Inflammatory macrophage treated with lipopolysaccharide for 4 hours (primary cell): ENCODE results near the gene DIPK1B.

Experiments
- DNase-seq: peaks from one replicate; pipeline ENCODE4 v3.0.0-alpha.2; 2020

Gene DIPK1B

GRCh38 chr9:136721339-136722092 lies 9.1 kb downstream of the DIPK1B start:
- DNase-seq = no peak

- no peak for DNase-seq
These were observed 10.0 kb downstream of the DIPK1B start for GRCh38 chr9:136722093-136722968.

GRCh38 chr9:136722969-136723356 lies 10.6 kb downstream of the DIPK1B start:
- DNase-seq = no peak

- no peak for DNase-seq
These were observed 11.1 kb downstream of the DIPK1B start for GRCh38 chr9:136723362-136723976.

GRCh38 chr9:136723989-136724388 lies 11.6 kb downstream of the DIPK1B start:
- DNase-seq = no peak

- no peak for DNase-seq
These were observed 12.4 kb downstream of the DIPK1B start for GRCh38 chr9:136724772-136725171.

GRCh38 chr9:136725612-136726011 lies 13.2 kb downstream of the DIPK1B start:
- DNase-seq = no peak

- DNase-seq = no peak
These were observed 13.7 kb downstream of the DIPK1B start for GRCh38 chr9:136726118-136726517.

- DNase-seq = peak; percentile 56
These were observed 14.3 kb downstream of the DIPK1B start for GRCh38 chr9:136726631-136727191.

- DNase-seq = peak; percentile 85
These were observed 15.7 kb downstream of the DIPK1B start for GRCh38 chr9:136728080-136728547.

GRCh38 chr9:136728548-136729123 lies 16.3 kb downstream of the DIPK1B start:
- peak; percentile 17 for DNase-seq

- DNase-seq = no peak
These were observed 16.8 kb downstream of the DIPK1B start for GRCh38 chr9:136729144-136729543.

GRCh38 chr9:136729926-136730325 lies 17.6 kb downstream of the DIPK1B start:
- DNase-seq = no peak

GRCh38 chr9:136732444-136733178 lies 20.2 kb downstream of the DIPK1B start:
- DNase-seq = no peak

GRCh38 chr9:136733611-136734010 lies 21.2 kb downstream of the DIPK1B start:
- DNase-seq = no peak

- no peak for DNase-seq
These were observed 22.6 kb downstream of the DIPK1B start for GRCh38 chr9:136734837-136735496.

- DNase-seq = no peak
These were observed 23.6 kb downstream of the DIPK1B start for GRCh38 chr9:136735812-136736480.

GRCh38 chr9:136738960-136739359 lies 26.6 kb downstream of the DIPK1B start:
- no peak for DNase-seq

GRCh38 chr9:136739509-136739908 lies 27.1 kb downstream of the DIPK1B start:
- no peak for DNase-seq

- DNase-seq = no peak
These were observed 27.7 kb downstream of the DIPK1B start for GRCh38 chr9:136740069-136740468.

GRCh38 chr9:136740491-136740890 lies 28.1 kb downstream of the DIPK1B start:
- no peak for DNase-seq
